ENCODE measurements around the gene KCNQ1.

KCNQ1 gene

DNA sequence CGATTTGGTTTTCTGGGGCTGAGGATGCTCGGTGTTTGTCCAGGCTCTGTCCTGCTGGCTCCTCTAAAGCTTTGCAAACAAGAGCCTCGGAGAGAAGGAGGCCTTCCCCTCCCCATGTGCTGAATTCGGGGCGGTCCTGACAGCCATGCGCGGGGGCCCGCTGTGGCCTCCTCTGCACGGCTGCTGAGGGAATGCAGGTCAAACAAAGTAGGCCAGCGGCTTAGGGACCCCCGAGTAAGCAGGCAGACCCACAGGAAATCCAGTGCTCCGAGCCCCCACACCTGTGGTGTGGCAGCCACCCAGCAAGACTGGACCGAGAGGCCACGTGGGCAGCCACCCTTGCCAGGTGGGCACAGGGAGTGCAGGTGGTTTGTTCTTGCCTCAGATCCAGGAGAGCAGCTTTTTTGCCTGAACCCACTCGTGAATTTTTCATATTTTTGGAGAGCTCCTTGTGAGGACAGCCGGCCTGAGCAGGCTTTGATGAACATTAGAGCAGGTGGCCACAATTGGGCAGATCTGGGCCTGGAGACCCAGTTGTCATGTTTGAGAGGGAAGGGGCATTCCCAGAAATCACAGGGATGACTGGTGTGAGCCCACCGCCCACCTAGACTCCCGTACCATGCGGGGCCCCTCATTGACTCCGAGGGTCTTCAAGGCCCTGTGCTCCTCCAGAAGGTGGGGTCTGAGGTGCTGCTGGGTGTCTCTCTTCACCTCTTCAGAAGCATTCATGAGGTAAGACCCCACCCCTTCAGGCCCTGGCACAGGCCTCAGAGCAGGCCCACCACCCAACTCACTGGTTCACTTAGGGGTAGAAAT is 298.0 kb downstream of the KCNQ1 start:
- no peak for DNase-seq

DNA sequence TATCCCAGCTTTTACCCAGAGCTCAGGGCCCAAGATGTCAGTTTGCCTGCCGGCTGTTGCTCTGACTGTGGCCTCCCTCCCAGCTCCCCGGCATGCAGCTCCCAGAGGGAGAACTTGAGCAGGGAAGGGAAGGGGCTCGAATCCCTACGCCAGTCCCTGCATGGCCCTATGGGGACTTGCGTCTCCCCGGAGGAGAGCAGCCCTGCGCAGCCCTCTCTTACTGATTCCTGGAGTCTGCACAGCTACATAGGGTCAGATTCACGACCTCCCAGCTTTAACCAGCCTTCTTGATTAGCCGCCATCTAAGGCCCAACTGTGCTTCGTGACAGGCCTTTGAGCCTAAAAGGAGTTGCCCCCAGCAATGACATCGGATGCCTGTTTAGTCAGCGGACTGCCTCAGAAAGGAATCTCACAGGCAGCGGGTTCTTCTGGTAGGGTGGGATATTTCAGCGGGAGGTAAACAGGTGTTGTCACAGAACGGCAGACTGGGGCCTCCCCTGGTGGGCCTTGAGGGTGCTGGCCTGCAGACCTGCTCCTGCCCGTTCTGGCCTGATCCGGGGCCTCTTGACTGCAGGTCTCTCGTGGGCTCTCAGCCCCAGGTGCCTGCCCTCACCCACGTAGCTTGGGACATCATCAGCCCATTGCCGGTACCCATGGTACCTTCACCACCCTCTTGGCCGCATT is 298.8 kb downstream of the KCNQ1 start:
- no peak for DNase-seq

- DNase-seq = no peak
These were observed 299.4 kb downstream of the KCNQ1 start for GRCh38 chr11:2744166-2744565.

- no peak for DNase-seq
These were observed 300.7 kb downstream of the KCNQ1 start for GRCh38 chr11:2745511-2745910.

- DNase-seq = no peak
These were observed 301.8 kb downstream of the KCNQ1 start for GRCh38 chr11:2746401-2747247.

DNA sequence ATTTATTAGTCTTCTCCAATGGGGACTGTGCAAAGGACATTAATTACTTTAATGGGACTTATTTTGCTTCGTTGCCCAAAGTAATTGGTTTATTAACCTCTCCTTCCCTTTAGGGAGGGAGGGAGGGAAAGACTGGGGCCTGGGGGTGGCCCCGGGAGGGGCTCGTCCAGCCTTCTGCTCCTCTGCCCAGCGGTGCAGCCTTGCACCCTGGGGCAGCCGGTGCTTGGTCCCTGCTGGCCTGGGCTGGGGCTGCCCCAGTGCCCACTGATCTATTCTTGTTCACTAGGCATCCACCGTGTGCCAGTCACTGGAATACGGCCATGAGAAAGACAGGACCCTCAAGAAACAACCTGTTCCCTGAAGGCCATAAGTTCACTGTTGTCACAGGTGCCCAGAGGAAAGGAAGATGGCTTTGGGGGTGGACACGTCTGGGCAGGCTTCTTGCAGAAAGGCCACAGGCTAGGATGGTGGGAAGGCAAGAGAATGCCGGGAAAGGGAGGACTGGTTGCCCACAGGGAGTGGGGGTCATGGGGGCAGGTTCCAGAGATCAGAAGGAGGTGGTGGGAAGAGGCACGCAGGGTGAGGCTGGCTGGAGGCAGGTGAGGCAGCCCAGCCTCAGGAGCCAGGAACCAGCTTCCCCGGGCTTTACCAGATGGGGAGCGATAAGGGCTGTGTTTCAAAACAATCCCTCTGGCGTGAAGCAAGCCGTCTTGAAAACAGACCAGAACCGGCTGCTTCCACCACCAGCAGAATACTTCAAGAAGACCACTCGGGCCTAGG is 302.6 kb downstream of the KCNQ1 start:
- DNase-seq = no peak

DNA sequence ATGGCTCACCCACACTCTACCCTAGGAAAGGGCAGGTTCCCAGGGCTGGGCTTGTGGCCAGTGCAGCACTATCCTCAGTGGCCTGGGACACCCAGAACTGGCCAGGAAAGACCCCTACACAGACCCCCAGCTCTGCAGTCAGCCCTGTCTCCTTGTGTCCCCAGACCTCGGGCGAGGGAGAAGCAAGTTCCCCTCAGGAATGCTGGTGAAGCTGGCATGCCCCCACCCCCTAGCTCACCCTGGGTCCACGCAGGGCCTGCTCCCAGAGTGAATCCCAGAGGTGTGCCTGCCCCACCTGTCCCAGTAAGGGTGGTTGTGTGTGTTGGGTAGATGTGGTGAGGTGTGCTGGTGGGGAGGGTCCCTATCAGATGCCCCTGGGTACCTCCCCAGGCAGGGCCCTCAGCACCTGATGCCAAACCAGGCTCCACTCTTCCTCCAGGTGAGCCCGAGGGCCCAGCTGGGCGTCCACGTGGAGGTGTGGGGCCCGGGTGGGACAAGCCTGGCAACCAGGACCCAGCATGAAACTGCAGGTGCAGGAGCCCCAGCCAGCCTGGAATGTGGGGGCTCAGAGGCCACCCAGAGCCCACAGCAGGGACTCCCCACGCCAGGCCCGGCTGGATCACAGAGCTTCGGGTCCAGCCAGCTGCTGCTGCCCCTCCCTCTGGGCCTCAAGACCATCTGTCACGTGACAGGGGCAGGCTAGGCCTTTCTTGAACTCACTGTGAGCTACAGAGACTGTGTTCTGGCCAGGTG is 303.4 kb downstream of the KCNQ1 start:
- DNase-seq = no peak

DNA sequence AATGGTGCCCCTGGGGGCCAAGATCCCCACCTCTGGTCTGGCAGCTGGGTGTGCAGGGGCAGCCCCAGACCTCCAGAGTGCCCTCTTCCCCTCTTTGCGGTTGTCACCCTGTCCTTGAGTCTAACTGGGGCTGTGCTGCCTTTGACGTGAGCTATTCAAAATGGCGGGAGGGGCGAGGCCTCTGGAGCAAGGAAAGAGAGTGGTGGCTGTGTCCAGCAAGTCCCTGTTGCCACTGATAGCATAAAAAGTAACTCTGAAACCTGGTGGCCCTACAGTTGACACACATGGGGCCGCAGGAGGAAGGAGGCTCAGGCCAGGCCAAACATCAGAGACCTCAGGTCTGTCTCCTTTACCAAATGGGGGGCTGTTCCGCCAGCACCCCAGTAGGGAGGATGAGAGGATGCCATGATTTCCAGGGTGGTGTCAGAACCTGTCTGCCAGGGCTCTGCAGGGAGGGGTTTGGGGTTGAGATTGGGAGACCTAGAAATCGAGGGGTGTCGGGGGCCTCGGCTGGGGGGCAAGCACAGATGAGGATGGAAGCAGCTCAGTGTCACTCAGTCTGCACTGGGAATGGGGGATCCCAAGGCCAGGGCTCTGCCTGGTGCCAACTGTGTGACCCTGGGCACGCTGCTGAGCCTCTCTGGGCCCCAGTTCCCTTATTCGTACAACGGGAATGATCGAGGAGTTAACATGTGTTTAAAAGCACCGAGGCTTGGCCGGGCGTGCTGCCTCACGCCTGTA is 304.2 kb downstream of the KCNQ1 start:
- peak; percentile 3 for DNase-seq

DNA sequence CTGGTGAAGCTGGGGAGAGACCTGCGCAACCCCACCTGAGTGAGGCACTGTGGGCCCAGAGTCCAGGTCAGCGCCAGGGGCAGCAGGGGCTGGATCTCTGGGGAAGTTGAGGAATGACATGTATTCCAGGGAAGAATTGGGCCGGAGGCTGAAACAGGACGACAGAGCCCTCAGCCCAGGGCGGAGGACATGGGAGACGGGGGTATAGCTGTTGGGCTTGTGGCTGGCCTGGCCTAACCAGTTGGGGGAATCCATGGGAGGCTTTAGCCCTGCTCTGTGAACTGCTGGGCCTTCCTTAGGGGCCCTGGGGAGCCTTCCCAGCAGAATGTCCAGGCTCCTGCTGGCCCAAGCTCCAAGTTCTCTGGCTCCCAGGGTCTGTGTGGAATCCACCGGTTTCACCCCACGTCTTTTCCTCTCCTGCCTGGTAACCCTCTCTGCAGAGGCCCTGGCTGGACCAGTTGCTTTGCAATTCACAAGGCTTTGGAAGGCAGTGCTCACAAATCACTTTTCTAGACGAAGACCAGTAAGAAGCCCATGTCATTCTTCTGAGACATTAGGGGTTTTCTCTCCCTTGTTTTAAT is 305.4 kb downstream of the KCNQ1 start:
- peak; percentile 10 for DNase-seq

- DNase-seq = peak; percentile 30
These were observed 306.1 kb downstream of the KCNQ1 start for GRCh38 chr11:2750682-2751522.

DNA sequence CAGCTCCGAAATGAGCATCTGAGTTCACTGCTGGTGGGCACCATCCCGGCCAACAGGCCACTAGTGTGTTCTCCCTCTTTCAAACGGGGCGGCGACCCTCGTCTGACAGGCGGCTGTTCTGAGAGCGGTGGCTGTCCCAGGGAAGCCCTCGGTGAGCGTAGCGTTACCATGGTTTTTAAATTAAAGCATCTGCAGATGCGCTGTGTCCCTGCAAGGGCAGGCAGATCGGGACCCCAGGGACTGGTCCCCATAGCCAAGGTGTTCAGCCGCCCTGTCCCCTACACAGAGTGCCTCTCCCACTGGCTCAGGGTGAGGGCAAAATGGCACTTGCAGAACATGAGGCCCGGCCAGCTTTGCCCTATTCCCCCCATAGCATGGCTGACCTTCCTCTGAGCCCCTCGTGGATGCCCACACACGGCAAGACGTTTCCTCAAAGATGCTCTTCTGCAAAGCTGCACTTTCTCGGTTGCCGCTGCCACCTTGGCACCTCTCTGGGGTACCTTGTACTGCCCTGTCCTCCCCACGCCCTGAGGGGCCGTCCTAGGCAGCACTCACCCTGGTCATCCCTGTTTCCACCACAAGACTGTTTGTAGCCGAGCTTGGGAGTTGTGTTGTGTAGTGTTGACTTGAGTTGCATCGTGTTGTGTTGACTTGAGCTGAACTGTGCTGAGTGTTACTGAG is 306.9 kb downstream of the KCNQ1 start:
- peak; percentile 6 for DNase-seq

DNA sequence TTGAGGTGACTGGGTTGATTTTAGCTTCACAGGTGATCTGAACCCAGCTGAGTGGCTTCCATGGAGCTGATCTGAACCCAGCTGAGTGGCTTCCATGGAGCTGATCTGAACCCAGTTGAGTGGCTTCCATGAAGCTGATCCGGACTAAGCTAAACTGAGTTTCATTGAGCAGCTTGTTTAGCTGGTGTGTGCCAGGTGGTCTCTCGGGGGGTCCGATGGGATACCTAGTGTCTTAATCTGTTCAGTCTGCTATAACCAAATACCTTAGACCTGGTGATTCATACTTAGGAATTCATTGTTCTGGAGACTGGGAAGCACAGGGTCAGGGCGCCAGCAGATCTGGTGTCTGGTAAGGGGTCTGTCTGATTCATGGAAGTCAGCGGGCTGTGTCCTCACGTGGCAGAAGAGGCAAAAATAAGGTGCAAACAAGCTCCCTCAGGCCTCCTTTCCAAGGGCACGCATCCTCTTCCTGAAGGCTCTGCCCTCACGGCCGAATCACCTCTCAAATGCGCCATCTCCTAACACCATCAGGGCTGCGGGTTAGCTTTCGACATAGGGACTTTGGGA is 307.5 kb downstream of the KCNQ1 start:
- peak; percentile 12 for DNase-seq

- no peak for DNase-seq
These were observed 308.1 kb downstream of the KCNQ1 start for GRCh38 chr11:2752923-2753322.

GRCh38 chr11:2754008-2754407 is 309.2 kb downstream of the KCNQ1 start:
- no peak for DNase-seq

- no peak for DNase-seq
These were observed 310.3 kb downstream of the KCNQ1 start for GRCh38 chr11:2755071-2755470.

DNA sequence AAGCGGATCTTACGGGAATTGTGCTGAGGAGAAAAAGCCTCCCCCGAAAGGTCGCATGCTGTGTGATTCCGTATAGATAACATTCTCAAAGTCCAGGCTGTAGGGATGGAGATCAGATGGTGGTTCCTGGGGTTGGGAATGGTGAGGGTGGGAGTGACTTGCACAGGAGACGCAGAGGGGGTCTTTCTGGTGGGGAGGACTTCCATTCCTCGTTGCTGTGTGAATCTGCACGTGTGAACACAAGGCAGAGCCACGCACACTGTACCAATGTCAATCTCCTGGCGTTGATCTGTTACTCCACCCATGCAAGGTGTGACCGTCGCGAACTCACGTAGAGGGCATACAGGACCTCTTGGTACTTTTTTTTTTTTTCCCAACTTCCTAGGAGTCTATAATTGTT is 313.9 kb downstream of the KCNQ1 start:
- no peak for DNase-seq

- no peak for DNase-seq
These were observed 314.7 kb downstream of the KCNQ1 start for GRCh38 chr11:2759228-2760195.

Data from left hindlimb (tissue), 1 donor.